ENCODE results near the gene SFSWAP.
A peak's percentile ranks its signal among the peaks of the same experiment; 100 is the strongest.
"Not testable (repeated sequence)": the region's sequence is repeated elsewhere in the genome, so short reads cannot be mapped to it uniquely, and the experiment has no call there.

SFSWAP gene

GRCh38 chr12:131704509-131704908 is 6.4 kb upstream of the SFSWAP start:
- H3K4me3 ChIP-seq: no peak overlapping the region
- H3K9me3 ChIP-seq: peaks cover 15% of the 10 kb centered on the region
- H3K27ac ChIP-seq: no peak overlapping the region
- no peak for TF ChIP-seq Cebpa-rat (IDR thresholded peaks at IDR 0.05)
- no peaks in the 10 kb centered on the region for H3K27me3 ChIP-seq
- H4K20me1 ChIP-seq: no peaks in the 10 kb centered on the region
- H3K9ac ChIP-seq: no peak overlapping the region
- no peak overlapping the region for H3K4me2 ChIP-seq
- no peaks in the 10 kb centered on the region for H3K4me1 ChIP-seq
- no peaks in the 10 kb centered on the region for H3K36me3 ChIP-seq

GRCh38 chr12:131706709-131707108 is 4.2 kb upstream of the SFSWAP start:
- not testable (repeated sequence) for H3K27me3 ChIP-seq, H4K20me1 ChIP-seq, H3K4me2 ChIP-seq, H3K36me3 ChIP-seq, H3K9ac ChIP-seq, H3K27ac ChIP-seq, H3K4me3 ChIP-seq, H3K4me1 ChIP-seq
- H3K9me3 ChIP-seq: peaks cover 15% of the 10 kb centered on the region

GRCh38 chr12:131709226-131709625 is 1.7 kb upstream of the SFSWAP start:
- Histone ChIP-seq H3K27ac (no peak overlapping the region), H3K4me1 (peaks cover 25% of the 10 kb centered on the region), H3K36me3 (peaks cover 11% of the 10 kb centered on the region), H3K9ac (no peak overlapping the region), H4K20me1 (peaks cover 33% of the 10 kb centered on the region), H3K27me3 (no peaks in the 10 kb centered on the region), H3K4me3 (no peak overlapping the region), H3K9me3 (peaks cover 10% of the 10 kb centered on the region), H3K4me2 (no peak overlapping the region)
- TF ChIP-seq Cebpa-rat (IDR thresholded peaks at IDR 0.05): no peak

GRCh38 chr12:131711551-131712205 is 788 bp downstream of the SFSWAP start:
- Histone ChIP-seq H3K27me3 (no peaks in the 10 kb centered on the region), H3K36me3 (peaks cover 36% of the 10 kb centered on the region), H3K4me1 (peaks cover 25% of the 10 kb centered on the region), H3K4me2 (peak overlapping the region; percentile 95), H3K4me3 (peak overlapping the region; percentile 96), H3K9me3 (no peaks in the 10 kb centered on the region), H4K20me1 (peaks cover 33% of the 10 kb centered on the region), H3K27ac (peak overlapping the region; percentile 100), H3K9ac (peak overlapping the region; percentile 99)
- TF ChIP-seq Cebpa-rat (IDR thresholded peaks at IDR 0.05): no peak

- H4K20me1 ChIP-seq: peaks cover 33% of the 10 kb centered on the region
- H3K4me1 ChIP-seq: peaks cover 25% of the 10 kb centered on the region
- no peak overlapping the region for H3K27ac ChIP-seq
- TF ChIP-seq Cebpa-rat (IDR thresholded peaks at IDR 0.05): no peak
- no peak overlapping the region for H3K4me3 ChIP-seq
- peak overlapping the region; percentile 95 for H3K4me2 ChIP-seq
- H3K9me3 ChIP-seq: no peaks in the 10 kb centered on the region
- H3K27me3 ChIP-seq: no peaks in the 10 kb centered on the region
- H3K9ac ChIP-seq: no peak overlapping the region
- peaks cover 53% of the 10 kb centered on the region for H3K36me3 ChIP-seq
Observed at GRCh38 chr12:131713349-131713748, 2.5 kb downstream of the SFSWAP start.

GRCh38 chr12:131714759-131715158 is 3.9 kb downstream of the SFSWAP start:
- Histone ChIP-seq H3K36me3 (peaks cover 67% of the 10 kb centered on the region), H4K20me1 (peaks cover 41% of the 10 kb centered on the region), H3K4me2 (no peak overlapping the region), H3K4me1 (peaks cover 23% of the 10 kb centered on the region), H3K9me3 (no peaks in the 10 kb centered on the region), H3K4me3 (no peak overlapping the region), H3K9ac (no peak overlapping the region), H3K27ac (no peak overlapping the region), H3K27me3 (no peaks in the 10 kb centered on the region)
- TF ChIP-seq Cebpa-rat (IDR thresholded peaks at IDR 0.05): no peak

- Histone ChIP-seq H3K9ac (no peak overlapping the region), H3K36me3 (peaks cover 82% of the 10 kb centered on the region), H3K4me3 (no peak overlapping the region), H3K27me3 (no peaks in the 10 kb centered on the region), H3K4me1 (peaks cover 16% of the 10 kb centered on the region), H3K27ac (no peak overlapping the region), H4K20me1 (peaks cover 53% of the 10 kb centered on the region), H3K9me3 (no peaks in the 10 kb centered on the region), H3K4me2 (no peak overlapping the region)
- TF ChIP-seq Cebpa-rat (IDR thresholded peaks at IDR 0.05): no peak
Observed at GRCh38 chr12:131716282-131716681, 5.4 kb downstream of the SFSWAP start.

GRCh38 chr12:131720241-131720640 is 9.4 kb downstream of the SFSWAP start:
- Histone ChIP-seq H3K4me2 (no peak overlapping the region), H3K4me1 (no peaks in the 10 kb centered on the region), H3K9me3 (no peaks in the 10 kb centered on the region), H3K27me3 (no peaks in the 10 kb centered on the region), H4K20me1 (peaks cover 60% of the 10 kb centered on the region), H3K27ac (no peak overlapping the region), H3K9ac (no peak overlapping the region), H3K36me3 (peaks cover 94% of the 10 kb centered on the region), H3K4me3 (no peak overlapping the region)
- no peak for TF ChIP-seq Cebpa-rat (IDR thresholded peaks at IDR 0.05)

GRCh38 chr12:131720921-131721320 is 10.0 kb downstream of the SFSWAP start:
- H3K4me1 ChIP-seq: no peaks in the 10 kb centered on the region
- peaks cover 67% of the 10 kb centered on the region for H4K20me1 ChIP-seq
- H3K36me3 ChIP-seq: peaks cover 94% of the 10 kb centered on the region
- H3K27me3 ChIP-seq: no peaks in the 10 kb centered on the region
- no peaks in the 10 kb centered on the region for H3K9me3 ChIP-seq
- no peak overlapping the region for H3K4me2 ChIP-seq
- H3K9ac ChIP-seq: no peak overlapping the region
- TF ChIP-seq Cebpa-rat (IDR thresholded peaks at IDR 0.05): no peak
- no peak overlapping the region for H3K27ac ChIP-seq
- no peak overlapping the region for H3K4me3 ChIP-seq

GRCh38 chr12:131721548-131721947 is 10.7 kb downstream of the SFSWAP start:
- Histone ChIP-seq H3K4me2 (no peak overlapping the region), H4K20me1 (peaks cover 73% of the 10 kb centered on the region), H3K36me3 (peaks cover 94% of the 10 kb centered on the region)

GRCh38 chr12:131723532-131723931 is 12.6 kb downstream of the SFSWAP start:
- Histone ChIP-seq H3K9ac (no peak overlapping the region), H4K20me1 (peaks cover 92% of the 10 kb centered on the region), H3K9me3 (no peaks in the 10 kb centered on the region), H3K36me3 (peaks cover 94% of the 10 kb centered on the region), H3K4me1 (no peaks in the 10 kb centered on the region), H3K4me3 (no peak overlapping the region), H3K27ac (no peak overlapping the region), H3K4me2 (no peak overlapping the region), H3K27me3 (no peaks in the 10 kb centered on the region)
- TF ChIP-seq Cebpa-rat (IDR thresholded peaks at IDR 0.05): no peak

More at GRCh38 chr12:131721548-131721947, 10.7 kb downstream of the SFSWAP start:
- Histone ChIP-seq H3K9ac (no peak overlapping the region), H3K27me3 (no peaks in the 10 kb centered on the region), H3K9me3 (no peaks in the 10 kb centered on the region), H3K27ac (no peak overlapping the region), H3K4me3 (no peak overlapping the region), H3K4me1 (no peaks in the 10 kb centered on the region)
- TF ChIP-seq Cebpa-rat (IDR thresholded peaks at IDR 0.05): no peak

All from BLaER1 (cell line).